Measurements from ENCODE around the gene LYPD3.

The LYPD3 gene

DNA sequence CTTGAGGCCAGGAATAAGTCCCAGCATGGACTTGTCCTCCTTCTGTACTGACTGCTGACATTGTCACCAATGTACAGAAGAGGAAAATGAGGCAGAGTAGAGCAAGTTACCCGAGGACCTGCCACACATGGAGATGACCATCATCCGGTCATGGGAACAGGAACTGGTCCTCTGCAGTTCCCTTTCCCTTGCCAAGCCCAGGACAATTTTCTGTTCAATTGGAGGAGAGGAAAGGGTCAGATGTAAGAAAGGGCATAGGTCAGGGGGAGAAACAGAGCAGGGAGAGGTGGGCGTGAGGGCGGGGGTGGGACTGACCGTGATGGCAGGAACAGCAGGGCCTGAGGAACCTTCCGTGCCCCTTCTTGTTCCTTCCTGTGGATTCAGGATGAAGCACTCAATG is 20.5 kb upstream of the LYPD3 start:
- no peak for DNase-seq (ENCODE audit: low spot score)

DNA sequence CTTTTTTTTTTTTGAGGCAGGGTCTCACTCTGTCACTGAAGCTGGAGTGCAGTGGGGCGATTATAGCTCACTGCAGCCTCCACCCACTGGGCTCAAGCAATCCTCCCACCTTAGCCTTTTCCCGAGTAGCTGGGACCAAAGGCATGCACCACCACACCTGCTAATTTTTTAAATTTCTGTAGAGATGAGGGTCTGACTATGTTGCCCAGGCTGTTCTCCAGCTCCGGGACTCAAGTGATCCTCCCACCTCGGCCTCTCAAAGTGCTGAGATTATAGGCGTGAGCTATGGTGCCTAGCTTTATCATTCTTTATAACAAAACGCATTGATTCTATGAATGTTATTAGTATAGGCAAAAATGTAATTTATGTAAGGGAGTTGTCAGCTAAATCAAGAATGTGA is 17.9 kb upstream of the LYPD3 start:
- no peak for DNase-seq (ENCODE audit: low spot score)

DNA sequence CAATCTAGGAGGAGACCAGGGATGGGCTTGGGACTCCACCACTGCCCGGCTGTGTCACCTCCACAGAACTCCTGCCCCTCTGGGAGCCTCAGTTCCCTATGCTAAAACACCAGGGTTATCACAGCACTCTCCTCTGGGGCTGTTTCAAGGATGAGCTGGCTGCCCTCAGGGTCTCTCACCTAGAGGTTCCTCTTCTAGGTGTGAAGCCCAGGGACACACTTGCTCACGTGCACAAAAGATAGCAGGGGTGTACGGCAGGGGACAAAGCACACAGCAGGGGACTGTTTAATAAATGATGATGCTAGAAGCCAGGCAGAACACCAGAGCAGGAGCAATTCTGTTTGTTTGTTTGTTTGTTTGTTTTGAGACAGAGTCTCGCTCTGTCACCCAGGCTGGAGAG is 16.8 kb upstream of the LYPD3 start:
- no peak for DNase-seq (ENCODE audit: low spot score)

DNA sequence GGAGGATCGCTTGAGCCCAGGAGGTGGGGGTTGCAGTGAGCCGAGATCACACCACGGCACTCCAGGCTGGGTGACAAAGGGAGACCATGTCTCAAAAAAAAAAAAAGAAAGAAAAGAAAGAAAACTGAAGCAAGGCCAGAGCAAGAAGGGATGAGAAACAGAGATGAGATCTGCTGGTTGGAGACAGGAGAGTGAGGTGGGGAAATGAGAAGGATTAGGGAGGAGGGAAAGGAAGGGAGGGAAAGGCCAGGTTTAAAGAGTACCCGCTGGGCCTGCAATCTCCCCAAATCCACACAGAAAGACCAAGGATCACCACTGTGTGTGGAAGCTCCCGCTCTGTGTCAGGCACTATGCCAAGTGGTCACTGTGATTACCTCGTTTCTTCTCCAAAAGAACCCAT is 16.3 kb upstream of the LYPD3 start:
- no peak for DNase-seq (ENCODE audit: low spot score)

DNA sequence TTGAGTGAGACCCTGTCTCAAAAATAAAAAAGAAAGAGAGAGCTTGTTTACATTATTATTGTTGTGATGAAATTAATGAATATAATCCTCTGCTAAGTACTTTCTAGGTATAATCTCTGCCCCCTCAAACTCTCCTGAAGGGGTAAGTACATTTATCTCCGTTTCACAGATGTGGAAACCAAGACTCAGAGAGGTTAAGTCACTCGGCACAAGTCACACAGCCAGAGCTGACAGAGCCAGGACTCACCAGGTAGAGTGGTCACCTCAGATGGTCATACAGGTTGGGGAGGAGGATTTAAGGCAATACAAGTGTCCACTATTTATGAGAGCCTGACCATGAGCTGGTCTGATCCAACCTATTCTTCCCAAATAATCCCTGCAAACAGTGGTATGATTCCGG is 15.2 kb upstream of the LYPD3 start:
- no peak for DNase-seq (ENCODE audit: low spot score)

DNA sequence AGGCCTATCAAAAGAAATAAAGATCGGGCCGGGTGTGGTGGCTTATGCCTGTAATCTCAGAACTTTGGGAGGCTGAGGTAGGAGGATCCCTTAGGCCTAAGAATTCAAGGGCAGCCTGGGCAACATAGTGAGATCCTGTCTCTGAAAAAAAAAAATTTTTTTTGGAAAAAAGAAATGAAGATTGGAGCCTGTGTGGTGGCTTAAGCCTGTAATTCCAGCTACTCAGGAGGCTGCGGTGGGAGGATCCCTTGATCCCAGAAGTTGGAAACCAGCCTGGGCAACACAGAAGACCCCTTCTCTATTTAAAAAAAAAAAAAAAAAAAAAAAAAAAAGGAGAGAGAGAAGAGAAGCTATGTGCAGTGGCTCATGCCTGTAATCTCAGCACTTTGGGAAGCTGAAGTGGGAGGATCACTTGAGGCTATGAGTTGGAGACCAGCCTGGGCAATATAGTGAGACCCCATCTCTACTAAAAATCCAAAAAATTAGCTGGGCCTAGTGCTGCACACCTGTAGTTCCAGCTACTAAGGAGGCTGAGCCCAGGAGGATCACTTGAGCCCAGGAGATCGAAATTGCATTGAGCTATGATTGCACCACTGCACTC is 14.7 kb upstream of the LYPD3 start:
- no peak for DNase-seq (ENCODE audit: low spot score)

DNA sequence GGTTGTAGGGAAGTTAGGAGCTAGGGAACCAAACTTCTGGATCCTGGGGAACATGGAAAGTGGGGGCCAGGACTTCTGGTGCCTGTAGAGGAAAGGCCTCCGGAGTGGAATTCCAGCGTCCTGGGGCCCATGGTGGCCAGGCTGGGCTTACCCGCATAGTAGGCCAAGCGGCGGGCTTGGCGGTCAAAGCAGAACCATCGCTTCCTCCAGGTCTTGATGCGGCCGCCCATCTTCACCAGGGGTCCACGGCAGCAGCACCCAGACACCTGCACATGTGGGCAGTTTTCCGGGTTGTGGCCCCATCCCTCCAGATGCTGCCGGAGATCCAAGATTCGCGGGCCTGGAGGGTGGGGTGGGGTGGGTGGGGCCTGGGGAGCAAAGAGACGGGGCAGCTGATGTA is 13.8 kb upstream of the LYPD3 start:
- no peak for DNase-seq (ENCODE audit: low spot score)

DNA sequence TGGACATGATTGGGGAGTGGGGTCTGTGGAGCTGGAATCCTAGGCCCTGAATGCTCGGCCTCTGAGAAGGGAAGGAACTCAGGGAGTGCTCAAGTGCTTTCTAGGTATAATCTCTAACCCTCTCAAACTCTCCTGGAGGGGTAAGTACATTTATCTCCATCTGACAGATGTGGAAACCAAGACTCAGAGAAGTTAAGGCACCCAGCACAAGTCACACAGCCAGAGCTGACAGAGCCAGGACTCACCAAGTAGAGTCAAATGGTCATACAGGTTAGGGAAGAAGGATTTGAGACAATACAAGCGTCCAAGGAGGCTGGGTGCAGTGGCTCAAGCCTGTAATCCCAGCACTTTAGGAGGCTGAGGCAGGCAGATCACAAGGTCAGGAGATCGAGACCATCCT is 12.9 kb upstream of the LYPD3 start:
- DNase-seq (ENCODE audit: low spot score): no peak

DNA sequence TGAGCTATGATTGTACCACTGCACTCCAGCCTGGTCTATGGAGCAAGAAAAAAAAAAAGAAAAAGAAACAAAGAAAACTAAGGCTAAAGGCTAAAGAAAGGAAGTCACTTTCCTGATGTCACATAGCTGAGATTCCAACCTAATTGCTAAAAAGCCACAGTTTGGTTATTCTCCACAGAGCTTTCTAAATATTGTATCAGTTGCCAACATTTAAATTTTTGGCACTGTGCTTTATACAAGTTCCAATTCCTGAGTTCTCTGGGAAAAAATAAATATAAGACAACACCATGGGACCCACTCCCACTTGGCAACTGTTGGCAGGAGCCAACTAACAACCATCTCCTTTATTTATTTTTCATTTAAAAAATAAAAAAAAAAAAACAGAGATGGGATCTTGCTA is 11.2 kb upstream of the LYPD3 start:
- no peak for DNase-seq (ENCODE audit: low spot score)

DNA sequence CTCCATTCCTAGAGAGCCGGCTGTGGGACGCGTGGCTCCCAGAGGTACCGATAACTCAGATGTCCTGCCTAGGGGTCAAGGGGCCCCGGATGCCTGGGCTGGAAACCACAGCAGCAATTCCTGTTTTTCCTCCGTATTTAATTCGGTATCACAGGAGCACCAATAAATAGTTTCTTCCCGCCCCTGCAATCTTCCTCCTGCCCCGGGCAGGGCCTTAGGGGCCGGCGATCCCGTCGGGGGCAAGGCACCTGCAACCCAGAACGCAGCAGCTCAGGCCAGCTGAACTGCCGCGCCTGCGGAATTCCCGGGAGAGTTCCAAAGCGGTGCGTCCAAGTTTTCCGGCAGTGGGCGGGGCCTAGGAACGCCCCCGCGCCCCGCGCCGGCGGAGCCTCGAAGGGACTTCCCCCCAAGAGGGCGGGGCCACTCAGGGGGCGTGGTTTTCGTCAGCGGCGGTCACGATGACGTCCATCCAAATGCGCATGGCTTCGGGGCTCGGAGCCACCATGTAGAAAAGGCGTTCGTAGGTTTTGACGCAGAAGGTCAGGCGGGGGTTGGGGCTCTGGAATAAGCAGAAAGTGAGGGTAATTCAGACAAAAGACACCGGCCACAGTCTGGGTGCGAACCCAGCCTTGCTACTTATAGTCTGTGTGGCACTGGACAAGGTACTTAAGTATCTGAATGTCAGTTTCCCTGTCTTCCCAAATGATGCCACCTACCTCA is 9.7 kb upstream of the LYPD3 start:
- peak; percentile 98 for DNase-seq (ENCODE audit: low spot score)

DNA sequence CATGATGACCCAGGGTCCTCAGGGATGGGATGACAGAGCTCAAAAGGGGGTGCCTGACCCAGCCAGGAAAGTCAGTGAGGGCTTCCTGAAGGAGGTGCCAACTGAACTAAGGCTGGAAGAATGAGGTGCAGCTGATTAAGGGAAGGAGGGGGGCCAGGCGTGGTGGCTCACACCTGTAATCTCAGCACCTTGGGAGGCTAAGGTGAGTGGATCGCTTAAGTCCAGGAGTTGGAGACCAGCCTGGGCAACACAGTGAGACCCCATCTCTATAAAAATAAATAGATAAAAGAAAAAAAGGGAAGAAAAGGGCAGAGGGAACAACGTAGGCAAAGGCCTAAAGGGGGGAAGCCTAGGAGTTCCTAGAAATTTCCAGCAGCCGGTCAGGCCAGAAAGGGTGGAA is 9.1 kb upstream of the LYPD3 start:
- DNase-seq (ENCODE audit: low spot score): no peak

DNA sequence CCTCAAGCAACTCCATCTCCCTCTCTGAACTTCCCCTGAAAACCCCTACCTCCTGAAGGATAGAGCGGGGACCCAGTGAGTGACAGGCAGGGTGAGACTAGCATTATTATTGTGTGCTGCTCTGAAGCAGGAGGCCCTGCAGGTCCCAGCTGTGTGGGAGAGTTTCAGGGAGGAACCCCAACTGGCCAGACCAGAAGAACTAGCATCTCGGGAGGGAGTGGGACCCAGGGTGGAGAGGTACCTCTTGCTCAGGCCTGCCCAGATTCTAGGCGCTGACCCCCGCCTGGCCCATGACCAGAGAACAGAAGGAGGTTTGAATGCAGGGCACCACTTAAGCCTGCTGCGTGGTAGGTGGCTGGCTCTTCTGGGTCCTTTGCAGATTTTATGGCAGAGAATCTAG is 5.7 kb upstream of the LYPD3 start:
- DNase-seq (ENCODE audit: low spot score): no peak

DNA sequence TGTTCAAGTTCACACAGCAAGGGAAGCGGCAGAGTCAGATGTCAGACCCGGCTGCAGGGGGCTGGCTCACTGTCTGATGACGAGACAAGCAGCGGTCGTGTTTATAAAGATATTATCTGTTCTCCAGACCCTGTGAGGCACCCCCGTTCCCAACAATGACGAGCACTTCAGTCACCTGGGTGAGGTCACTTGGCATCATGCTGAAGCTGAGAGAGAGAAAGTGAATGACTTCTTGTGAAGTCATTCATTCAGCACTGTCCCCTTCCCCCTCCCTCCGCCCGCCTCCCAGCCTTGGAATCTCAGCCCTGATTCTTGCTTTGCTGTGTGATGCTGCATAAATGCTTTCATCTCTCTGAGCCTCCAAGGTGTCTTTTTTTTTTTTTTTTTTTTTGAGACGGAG is 4.9 kb upstream of the LYPD3 start:
- DNase-seq (ENCODE audit: low spot score): no peak

DNA sequence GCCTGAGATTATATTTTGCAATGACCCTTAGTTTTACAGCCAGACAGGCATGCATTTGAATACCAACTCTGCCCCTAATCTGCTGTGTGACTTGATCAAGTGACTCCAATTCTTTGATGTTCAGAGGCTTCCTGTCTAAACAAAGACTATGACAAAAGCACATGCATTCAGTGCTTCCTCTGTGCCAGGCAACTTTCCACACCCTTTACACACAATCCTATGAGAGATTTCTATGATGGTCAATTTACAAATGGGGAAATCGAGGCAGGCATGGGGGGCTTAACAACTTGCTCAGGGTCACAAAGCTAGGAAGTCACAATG is 3.7 kb upstream of the LYPD3 start:
- DNase-seq (ENCODE audit: low spot score): no peak

DNA sequence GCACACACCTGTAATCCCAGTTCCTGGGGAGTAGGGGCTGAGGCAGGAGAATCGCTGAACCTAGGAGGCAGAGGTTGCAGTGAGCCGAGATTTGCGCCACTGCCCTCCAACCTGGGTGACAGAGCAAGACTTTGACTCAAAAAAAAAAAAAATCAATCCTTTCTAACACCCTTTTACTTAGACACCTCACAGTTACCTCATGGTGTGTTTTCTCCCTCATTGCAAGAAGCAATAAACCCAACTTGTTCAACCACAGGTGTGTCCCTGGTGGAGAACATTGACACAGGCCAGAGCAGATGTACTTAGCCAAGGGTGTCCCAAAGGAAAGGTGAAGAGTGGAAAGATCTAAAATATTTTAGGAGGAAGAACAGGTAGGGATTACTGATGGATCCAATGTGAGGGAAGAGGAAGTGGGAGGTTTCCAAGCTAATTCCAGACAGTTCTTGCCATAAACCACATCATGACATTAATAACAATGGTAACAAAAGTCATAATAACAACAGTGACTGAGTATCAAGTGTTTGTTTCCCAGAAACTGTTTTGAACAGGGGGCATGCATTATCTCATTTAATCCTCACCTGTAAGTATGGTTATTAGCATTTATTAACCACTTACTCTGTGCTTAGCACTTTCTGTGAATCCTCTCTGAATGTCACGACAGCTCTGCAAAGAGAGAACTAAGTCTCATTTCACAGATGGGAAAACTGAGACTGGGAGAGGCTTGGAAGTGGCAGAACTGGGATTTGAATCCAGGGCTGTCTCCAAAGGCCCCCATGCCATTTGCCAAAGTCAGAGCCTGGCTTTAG is 3.1 kb upstream of the LYPD3 start:
- no peak for DNase-seq (ENCODE audit: low spot score)

DNA sequence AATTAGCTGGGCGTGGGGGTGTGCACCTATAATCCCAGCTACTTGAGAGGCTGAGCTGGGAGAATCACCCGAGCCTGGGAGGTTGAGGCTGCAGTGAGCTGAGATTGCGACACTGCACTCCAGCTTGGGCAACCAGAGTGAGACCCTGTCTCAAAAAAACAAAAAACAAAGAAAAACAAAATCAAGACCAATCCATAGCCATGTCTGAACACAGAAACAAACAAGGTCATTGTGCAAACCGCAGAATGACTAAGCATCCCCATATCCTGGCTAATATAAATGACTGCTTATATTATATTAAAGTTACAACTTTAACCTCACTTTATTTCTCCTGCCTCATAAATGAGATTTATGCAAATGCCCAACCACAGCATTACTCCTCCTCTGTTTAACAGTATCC is 2.3 kb upstream of the LYPD3 start:
- DNase-seq (ENCODE audit: low spot score): no peak

DNA sequence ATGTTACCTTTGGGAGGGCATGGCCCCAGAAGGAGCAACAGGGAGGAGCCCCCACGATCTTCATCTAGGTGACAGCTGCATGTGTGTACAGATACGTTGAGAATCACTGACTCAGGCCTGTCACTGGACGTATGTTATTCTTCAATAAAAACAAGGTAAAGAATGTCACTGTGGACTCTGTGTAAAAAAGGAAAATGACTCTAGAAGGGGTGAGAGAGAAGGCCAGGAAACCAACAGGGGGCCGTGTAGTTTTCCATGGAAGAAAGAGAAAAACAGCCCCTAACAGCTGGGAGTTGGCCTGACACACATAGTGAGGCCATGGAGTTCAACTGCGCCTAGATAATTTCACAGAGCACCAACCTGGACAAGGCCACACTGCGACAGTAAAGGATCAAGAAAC is 1.9 kb upstream of the LYPD3 start:
- DNase-seq (ENCODE audit: low spot score): no peak

DNA sequence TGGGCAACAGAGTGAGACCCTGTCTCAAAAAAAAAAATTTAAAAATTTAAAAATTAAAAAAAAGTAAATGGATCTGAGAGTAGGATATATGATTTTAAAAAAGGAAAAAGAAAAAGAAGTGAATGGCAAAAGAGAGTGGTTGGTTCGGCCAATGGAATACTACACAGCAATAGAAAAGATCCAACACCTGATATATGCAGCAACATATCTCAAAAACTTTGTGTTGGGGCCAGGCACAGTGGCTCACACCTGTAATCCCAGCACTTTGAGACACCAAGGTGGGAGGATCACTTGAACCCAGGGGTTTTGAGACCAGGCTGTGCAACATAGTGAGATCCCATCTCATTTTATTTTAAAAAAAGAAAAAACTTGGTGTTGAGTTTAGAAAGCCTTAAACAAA is 1.4 kb upstream of the LYPD3 start:
- DNase-seq (ENCODE audit: low spot score): no peak

DNA sequence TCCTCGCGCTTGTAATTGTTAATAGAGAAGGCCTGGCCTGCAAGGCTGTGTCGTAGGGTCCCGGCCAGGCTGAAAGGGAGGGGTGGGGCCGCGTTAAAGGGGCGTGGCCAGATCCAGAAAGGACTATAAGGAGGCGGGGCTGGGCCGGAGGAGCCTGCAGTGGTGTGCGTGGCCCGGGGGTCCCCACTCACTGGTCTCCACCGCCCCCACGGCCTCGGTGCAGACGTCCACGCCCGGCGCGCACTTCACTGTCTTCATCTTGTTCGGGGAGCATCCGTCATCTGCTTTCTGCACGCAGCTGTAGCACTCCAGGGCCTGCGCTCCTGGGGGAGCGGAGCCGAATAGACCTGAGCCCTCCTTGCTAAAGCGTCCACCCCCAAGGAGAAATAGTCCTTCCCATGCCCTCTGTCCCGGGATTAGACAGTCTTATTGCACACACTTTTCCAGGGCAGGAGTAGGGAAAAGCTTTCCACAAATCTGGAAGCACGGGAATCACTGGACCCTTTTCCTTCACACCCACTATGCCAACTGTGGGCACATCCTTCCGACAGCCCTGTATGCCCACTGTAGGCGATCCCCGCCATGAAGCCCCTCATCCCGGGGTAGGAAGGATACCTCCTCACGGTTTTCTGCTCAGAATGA is 1.2 kb downstream of the LYPD3 start:
- DNase-seq (ENCODE audit: low spot score): peak; percentile 80

DNA sequence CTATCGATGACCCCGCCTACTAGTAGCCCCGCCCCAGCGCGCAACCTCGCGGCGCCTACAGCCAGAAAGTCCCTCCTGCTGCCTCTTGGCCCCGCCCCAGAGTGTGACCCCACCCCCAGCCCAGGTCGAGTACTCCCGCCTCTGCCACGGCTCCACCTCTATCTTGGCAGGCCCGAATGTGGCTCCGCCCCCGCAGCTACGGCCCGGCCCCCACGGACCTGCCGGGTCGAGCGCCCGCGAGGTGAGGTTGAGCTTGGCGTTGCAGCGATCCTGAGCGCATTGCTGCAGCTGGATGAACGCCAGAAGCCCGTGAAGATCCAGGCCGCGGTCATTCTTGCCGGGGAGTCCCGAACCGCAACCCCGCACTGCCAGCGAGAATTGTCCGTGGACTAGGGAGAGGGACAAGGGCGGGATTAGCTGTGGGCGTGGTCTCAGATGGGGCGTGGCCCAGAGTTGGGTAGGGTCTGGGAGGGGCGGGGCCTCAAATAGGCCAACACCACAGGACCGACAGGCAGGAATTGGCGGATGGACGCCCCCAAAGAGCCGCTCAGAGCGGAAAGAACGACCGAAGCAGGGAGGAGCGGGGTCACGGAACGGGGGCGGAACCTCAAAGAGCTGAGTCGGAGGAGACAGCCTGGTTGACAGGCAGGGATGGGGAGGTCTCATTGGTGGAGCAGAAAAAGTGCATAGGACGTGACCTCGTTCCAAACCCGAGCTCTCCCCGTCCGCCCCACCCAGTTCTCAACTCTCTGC is 1.9 kb downstream of the LYPD3 start:
- peak; percentile 98 for DNase-seq (ENCODE audit: low spot score)

DNA sequence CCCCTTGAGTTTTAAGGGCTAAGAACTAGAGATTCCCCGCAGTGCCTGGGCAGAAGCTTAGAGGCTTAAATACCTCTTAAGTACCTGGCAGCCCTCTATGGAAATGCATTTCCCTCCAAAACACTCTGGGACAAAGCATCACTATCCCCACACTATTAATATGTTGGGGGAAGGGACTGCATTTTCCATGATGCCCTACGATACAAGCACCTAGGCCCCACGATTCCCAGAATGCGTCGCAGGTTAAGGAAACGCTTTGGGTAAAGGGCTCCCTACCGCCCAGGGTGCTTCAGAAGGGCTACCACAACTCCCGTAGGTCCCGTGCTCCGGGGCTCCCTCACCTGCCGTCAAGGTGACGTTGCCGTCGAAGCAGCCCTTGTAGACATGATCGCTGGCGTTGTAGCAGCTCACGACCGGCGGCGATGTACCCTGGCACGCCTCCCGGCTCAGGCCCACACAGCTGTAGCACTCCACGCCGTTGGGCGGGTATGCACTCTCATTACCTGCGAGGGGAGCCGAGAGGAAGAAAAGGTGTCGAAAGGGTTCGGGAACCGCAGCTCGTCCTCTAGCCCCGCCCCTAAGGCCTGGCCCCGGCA is 2.5 kb downstream of the LYPD3 start:
- no peak for DNase-seq (ENCODE audit: low spot score)

DNA sequence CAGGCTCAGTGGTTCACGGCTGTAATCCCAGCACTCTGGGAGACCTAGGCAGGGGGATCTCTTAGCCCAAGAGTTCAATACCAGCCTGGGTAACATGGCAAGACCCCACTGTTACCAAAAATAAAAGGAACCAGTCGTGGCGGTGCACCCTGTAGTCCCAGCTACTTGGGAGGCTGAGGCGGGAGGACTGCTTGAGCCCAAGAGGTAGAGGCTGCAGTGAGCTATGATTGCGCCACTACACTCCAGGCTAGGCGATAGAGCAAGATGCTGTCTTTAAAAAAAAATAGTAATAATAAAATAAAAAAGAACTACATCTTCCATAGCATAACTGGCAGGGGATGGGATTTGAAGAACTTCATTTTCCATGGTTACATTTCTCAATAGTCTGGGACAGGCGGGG is 3.0 kb downstream of the LYPD3 start:
- DNase-seq (ENCODE audit: low spot score): no peak
